ENCODE results near the gene RAB40B.

The RAB40B gene

GRCh38 chr17:82743344-82744219 lies 45.1 kb upstream of the RAB40B start:
- Histone ChIP-seq H4K8ac (ENCODE audit: low read depth, low read length) (no peak overlapping the region), H2BK120ac (ENCODE audit: low read depth, low read length) (no peak overlapping the region), H3K9me3 (replicated peaks in 1 of 2; ENCODE audit: control insufficient read depth in 2 of 2, insufficient read depth in 1 of 2, low read depth in 1 of 2, low read length in 2 of 2) (peaks cover 19 to 34% of the 10 kb centered on the region in 2 donors), H3K4me2 (ENCODE audit: insufficient read depth, low read length, poor library complexity, severe bottlenecking) (no peak overlapping the region), H2BK15ac (ENCODE audit: low read length) (no peak overlapping the region), H2AK5ac (ENCODE audit: low read depth, low read length) (no peak overlapping the region), H3K79me1 (ENCODE audit: low read depth, low read length) (no peaks in the 10 kb centered on the region), H3K18ac (ENCODE audit: low read length) (peak overlapping the region; percentile 18), H2BK12ac (ENCODE audit: low read length) (no peak overlapping the region), H3K4me1 (ENCODE audit: control insufficient read depth in 2 of 2, insufficient read depth in 1 of 2, low read depth in 1 of 2, low read length in 2 of 2) (no peaks in the 10 kb centered on the region), H3K4ac (ENCODE audit: low read length) (no peak overlapping the region), H3K23ac (ENCODE audit: low read depth, low read length, poor library complexity) (peak overlapping the region; percentile 68), H2BK5ac (ENCODE audit: low read length) (no peak overlapping the region), H3K27ac (replicated peaks; ENCODE audit: low read length) (no peak overlapping the region), H3K36me3 (replicated peaks in 1 of 2; ENCODE audit: control insufficient read depth in 2 of 2, insufficient read depth in 2 of 2, low read length in 2 of 2) (peaks cover 30 to 47% of the 10 kb centered on the region in 2 donors), H3K4me3 (ENCODE audit: low read length in 2 of 2) (no peak overlapping the region), H2AFZ (ENCODE audit: low read length) (no peak overlapping the region), H3K9ac (ENCODE audit: low read depth, low read length, poor library complexity) (no peak overlapping the region), H3K14ac (ENCODE audit: low read length) (no peak overlapping the region), H4K91ac (ENCODE audit: low read depth, low read length, poor library complexity) (no peak overlapping the region), H3K27me3 (ENCODE audit: control insufficient read depth in 3 of 3, insufficient read depth in 3 of 3, low read depth in 1 of 3, low read length in 3 of 3) (no peaks in the 10 kb centered on the region)
- no CpG with 5 or more reads among the region's 16 CpGs for WGBS, 2 donors (ENCODE audit: extremely low coverage in 2 of 2, insufficient read length in 2 of 2, insufficient replicate concordance in 1 of 2)
- DNase-seq (ENCODE audit: low spot score) = no peak

DNA sequence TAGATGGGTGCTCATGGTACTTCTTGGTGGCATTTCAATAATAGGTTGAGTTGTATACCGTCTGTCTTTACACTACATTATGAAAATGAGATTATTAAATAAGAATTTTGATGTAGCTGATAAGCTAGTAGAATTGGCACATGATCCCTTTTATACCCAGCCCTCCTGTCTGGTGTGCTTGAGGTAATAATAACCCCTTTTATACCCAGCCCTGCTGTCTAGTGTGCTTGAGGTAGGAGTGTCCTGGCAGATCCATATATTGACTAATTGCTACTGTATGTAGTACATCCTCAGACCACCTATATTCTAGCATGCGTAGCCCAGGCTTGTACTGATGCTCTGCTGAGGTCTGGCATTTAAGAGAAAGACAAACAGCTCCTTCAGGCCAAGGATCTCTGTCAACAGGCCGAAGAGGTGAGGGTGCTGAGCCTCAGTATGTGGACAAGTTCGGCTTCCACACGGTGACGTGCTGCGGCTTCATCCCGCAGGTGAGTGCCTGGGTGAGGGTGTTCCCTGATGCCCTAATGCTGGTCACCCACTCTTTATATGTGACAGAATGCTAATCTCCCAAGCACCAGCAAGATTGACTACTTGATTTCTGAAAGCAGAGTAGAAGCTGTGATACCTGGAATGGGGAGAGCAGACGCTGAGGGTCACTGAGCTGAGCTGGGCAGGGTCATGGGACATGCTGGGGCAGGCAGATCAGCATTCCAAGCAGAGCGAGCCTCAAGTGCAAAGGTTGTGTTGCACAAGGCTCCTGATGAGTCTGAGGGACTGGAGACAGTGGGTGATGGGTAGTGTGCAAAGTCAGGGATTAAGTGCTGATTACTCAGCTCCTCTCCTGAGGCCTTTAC lies 42.6 kb upstream of the RAB40B start:
- H2BK15ac ChIP-seq (ENCODE audit: low read length) = no peak overlapping the region
- no peak overlapping the region for H2BK120ac ChIP-seq (ENCODE audit: low read depth, low read length)
- H3K4ac ChIP-seq (ENCODE audit: low read length) = no peak overlapping the region
- no peak overlapping the region for H3K18ac ChIP-seq (ENCODE audit: low read length)
- H4K91ac ChIP-seq (ENCODE audit: low read depth, low read length, poor library complexity) = no peak overlapping the region
- H2BK5ac ChIP-seq (ENCODE audit: low read length) = no peak overlapping the region
- no peak overlapping the region for H3K4me2 ChIP-seq (ENCODE audit: insufficient read depth, low read length, poor library complexity, severe bottlenecking)
- no peak overlapping the region for H3K23ac ChIP-seq (ENCODE audit: low read depth, low read length, poor library complexity)
- no peaks in the 10 kb centered on the region for H3K27me3 ChIP-seq (ENCODE audit: control insufficient read depth in 3 of 3, insufficient read depth in 3 of 3, low read depth in 1 of 3, low read length in 3 of 3)
- no peak overlapping the region for H3K14ac ChIP-seq (ENCODE audit: low read length)
- H3K9me3 ChIP-seq (replicated peaks in 1 of 2; ENCODE audit: control insufficient read depth in 2 of 2, insufficient read depth in 1 of 2, low read depth in 1 of 2, low read length in 2 of 2) = peaks cover 19 to 32% of the 10 kb centered on the region in 2 donors
- no peaks in the 10 kb centered on the region for H3K4me1 ChIP-seq (ENCODE audit: control insufficient read depth in 2 of 2, insufficient read depth in 1 of 2, low read depth in 1 of 2, low read length in 2 of 2)
- H3K4me3 ChIP-seq (ENCODE audit: low read length in 2 of 2) = no peak overlapping the region
- H3K9ac ChIP-seq (ENCODE audit: low read depth, low read length, poor library complexity) = no peak overlapping the region
- no peak for DNase-seq (ENCODE audit: low spot score)
- H2AK5ac ChIP-seq (ENCODE audit: low read depth, low read length) = no peak overlapping the region
- no peak overlapping the region for H2AFZ ChIP-seq (ENCODE audit: low read length)
- H3K36me3 ChIP-seq (replicated peaks in 1 of 2; ENCODE audit: control insufficient read depth in 2 of 2, insufficient read depth in 2 of 2, low read length in 2 of 2) = peaks cover 31 to 54% of the 10 kb centered on the region in 2 donors
- no peak overlapping the region for H2BK12ac ChIP-seq (ENCODE audit: low read length)
- peaks cover 5% of the 10 kb centered on the region for H3K79me1 ChIP-seq (ENCODE audit: low read depth, low read length)
- no CpG with 5 or more reads among the region's 10 CpGs for WGBS, 2 donors (ENCODE audit: extremely low coverage in 2 of 2, insufficient read length in 2 of 2, insufficient replicate concordance in 1 of 2)
- no peak overlapping the region for H3K27ac ChIP-seq (replicated peaks; ENCODE audit: low read length)
- H4K8ac ChIP-seq (ENCODE audit: low read depth, low read length) = no peak overlapping the region

DNA sequence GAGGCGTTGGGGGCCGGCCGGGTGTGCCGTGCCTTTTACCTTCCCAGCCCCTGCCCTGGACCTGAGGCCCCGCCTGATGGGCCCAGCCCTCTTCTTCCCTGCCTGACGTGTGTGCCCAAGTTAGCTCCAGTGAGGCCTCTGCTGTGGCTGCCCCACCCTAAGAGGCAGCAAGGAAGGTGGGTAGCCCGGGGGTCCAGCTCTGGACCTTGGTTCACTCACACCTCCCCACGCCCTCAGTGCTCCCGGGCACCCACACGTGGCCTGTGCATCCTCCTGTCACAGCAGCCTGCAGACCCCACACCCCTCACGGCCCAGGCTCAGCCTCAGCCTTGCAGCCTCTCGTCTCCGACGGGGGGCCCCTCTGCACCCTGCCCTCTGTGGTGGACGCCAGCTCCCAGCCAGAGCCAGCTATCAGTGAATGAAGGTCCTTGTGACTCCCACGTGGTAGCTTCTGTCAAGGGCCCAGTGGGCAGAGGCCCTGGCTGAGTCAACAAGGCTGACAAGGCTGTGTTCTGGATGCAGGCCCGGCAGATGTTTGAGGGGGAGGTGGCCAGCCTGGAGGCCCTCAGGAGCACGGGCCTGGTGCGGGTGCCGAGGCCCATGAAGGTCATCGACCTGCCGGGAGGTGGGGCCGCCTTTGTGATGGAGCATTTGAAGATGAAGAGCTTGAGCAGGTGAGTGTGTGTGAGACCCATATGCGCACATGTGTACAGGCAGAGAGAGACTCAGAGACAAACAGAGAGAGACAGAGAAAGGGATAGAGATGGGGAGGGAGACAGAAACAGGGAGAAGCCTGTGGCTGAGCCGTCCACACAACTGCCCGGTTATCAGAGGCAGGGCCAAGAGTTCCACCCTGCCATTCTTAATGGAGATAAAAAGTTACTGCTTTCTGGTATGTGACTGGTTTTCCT lies 39.7 kb upstream of the RAB40B start:
- peaks cover 5% of the 10 kb centered on the region for H3K79me1 ChIP-seq (ENCODE audit: low read depth, low read length)
- no peak overlapping the region for H2BK120ac ChIP-seq (ENCODE audit: low read depth, low read length)
- no CpG with 5 or more reads among the region's 26 CpGs for WGBS, 2 donors (ENCODE audit: extremely low coverage in 2 of 2, insufficient read length in 2 of 2, insufficient replicate concordance in 1 of 2)
- peak overlapping the region; percentile 43 for H3K23ac ChIP-seq (ENCODE audit: low read depth, low read length, poor library complexity)
- H2AK5ac ChIP-seq (ENCODE audit: low read depth, low read length) = peak overlapping the region; percentile 37
- H2BK15ac ChIP-seq (ENCODE audit: low read length) = no peak overlapping the region
- H3K4me2 ChIP-seq (ENCODE audit: insufficient read depth, low read length, poor library complexity, severe bottlenecking) = no peak overlapping the region
- DNase-seq (ENCODE audit: low spot score) = no peak
- H3K4ac ChIP-seq (ENCODE audit: low read length) = no peak overlapping the region
- H3K4me1 ChIP-seq (ENCODE audit: control insufficient read depth in 2 of 2, insufficient read depth in 1 of 2, low read depth in 1 of 2, low read length in 2 of 2) = peaks cover 0 to 2% of the 10 kb centered on the region in 2 donors
- H2BK5ac ChIP-seq (ENCODE audit: low read length) = peak overlapping the region; percentile 82
- H3K9me3 ChIP-seq (replicated peaks in 1 of 2; ENCODE audit: control insufficient read depth in 2 of 2, insufficient read depth in 1 of 2, low read depth in 1 of 2, low read length in 2 of 2) = peaks cover 23 to 31% of the 10 kb centered on the region in 2 donors
- H4K8ac ChIP-seq (ENCODE audit: low read depth, low read length) = no peak overlapping the region
- no peak overlapping the region for H3K27ac ChIP-seq (replicated peaks; ENCODE audit: low read length)
- H3K36me3 ChIP-seq (replicated peaks in 1 of 2; ENCODE audit: control insufficient read depth in 2 of 2, insufficient read depth in 2 of 2, low read length in 2 of 2) = peaks cover 29 to 57% of the 10 kb centered on the region in 2 donors
- no peak overlapping the region for H3K9ac ChIP-seq (ENCODE audit: low read depth, low read length, poor library complexity)
- H4K91ac ChIP-seq (ENCODE audit: low read depth, low read length, poor library complexity) = no peak overlapping the region
- H3K4me3 ChIP-seq (ENCODE audit: low read length in 2 of 2) = no peak overlapping the region
- H3K18ac ChIP-seq (ENCODE audit: low read length) = no peak overlapping the region
- no peaks in the 10 kb centered on the region for H3K27me3 ChIP-seq (ENCODE audit: control insufficient read depth in 3 of 3, insufficient read depth in 3 of 3, low read depth in 1 of 3, low read length in 3 of 3)
- H2BK12ac ChIP-seq (ENCODE audit: low read length) = no peak overlapping the region
- H3K14ac ChIP-seq (ENCODE audit: low read length) = no peak overlapping the region
- H2AFZ ChIP-seq (ENCODE audit: low read length) = no peak overlapping the region

All from neuronal stem cell (in vitro differentiated cells).